Cardiac septum (tissue), 1 donor: Measurements from ENCODE around the gene STX8. TPM values are rescaled to one million over a fixed set of nuclear protein-coding genes. Genes with fewer than 3 reads are reported as not detected.
"Not testable (repeated sequence)": the region's sequence is repeated elsewhere in the genome, so short reads cannot be mapped to it uniquely, and the experiment has no call there.

ENCODE experiments used
- DNase-seq: peaks from one replicate; pipeline ENCODE4 v3.0.0-alpha.2; 2020; ENCODE audit warnings: low spot score
- intact Hi-C: fragments of 100-400 bp; cut with DNase I; formaldehyde crosslinking; loops from one replicate; pipeline ENCODE4 v1.14.0; 2022
- total RNA-seq: library from RNA; stranded (reverse); fragmentation: NEBNext Ultra II Directional; extraction: Animal tissue kit (Norgen Biotek cat#: 25700); gene quantifications from one replicate; pipeline ENCODE4 v1.2.1, GENCODE V29; 2021
- donor health status: DM: no; HTN: no; CAD: no.

The STX8 gene
- total RNA-seq, 1 donor from 2014 or later: 53.0 TPM

DNA sequence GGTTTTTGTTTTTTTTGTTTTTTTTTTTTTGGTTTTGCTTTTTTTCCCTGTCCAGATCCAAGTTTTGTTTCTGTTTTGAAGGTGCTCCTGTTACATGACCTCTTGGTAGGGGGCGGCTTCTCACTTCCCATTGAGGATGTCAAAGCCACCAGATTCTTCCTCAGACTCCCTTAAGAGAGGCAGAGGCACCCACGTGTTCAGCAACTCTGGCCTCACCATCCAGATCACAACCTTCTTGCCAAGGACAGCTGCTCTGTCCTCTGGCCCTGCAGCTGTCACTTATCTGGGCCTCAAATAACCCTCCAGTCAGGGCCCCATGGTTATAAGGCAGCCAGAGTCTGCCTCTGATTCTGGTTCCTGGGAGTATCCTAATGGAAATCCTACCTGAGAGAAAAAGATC lies 208.5 kb downstream of the STX8 start:
- DNase-seq: no peak
- intact Hi-C loops: no loop called here

DNA sequence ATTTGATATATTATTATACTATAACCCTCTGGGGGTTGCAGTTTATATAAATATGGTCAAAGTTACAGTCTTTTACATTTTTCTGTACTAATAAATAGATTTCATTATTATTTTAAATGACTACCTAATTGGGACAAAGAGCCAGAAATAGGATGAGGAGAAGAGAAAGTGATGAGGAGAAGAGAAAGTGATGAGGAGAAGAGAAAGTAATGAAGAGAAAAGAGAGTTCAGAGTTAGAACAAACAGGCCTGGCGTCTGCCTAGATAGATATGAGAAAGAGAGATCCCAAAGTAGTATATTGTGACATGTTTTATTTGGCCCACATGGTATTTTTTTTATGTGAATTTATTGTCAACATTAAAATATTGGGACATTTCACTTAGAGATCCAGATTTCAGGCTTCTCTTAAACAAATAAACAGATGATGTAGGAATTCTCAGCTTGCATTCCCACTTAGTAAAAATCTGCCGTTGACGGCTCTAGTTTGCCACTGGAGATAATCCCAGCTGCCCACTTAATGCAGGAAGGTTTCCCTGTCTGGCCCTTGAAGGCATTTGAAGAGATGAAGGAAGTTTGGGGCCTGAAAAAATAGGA lies 210.7 kb downstream of the STX8 start:
- intact Hi-C loops: no loop called here
- no peak for DNase-seq

DNA sequence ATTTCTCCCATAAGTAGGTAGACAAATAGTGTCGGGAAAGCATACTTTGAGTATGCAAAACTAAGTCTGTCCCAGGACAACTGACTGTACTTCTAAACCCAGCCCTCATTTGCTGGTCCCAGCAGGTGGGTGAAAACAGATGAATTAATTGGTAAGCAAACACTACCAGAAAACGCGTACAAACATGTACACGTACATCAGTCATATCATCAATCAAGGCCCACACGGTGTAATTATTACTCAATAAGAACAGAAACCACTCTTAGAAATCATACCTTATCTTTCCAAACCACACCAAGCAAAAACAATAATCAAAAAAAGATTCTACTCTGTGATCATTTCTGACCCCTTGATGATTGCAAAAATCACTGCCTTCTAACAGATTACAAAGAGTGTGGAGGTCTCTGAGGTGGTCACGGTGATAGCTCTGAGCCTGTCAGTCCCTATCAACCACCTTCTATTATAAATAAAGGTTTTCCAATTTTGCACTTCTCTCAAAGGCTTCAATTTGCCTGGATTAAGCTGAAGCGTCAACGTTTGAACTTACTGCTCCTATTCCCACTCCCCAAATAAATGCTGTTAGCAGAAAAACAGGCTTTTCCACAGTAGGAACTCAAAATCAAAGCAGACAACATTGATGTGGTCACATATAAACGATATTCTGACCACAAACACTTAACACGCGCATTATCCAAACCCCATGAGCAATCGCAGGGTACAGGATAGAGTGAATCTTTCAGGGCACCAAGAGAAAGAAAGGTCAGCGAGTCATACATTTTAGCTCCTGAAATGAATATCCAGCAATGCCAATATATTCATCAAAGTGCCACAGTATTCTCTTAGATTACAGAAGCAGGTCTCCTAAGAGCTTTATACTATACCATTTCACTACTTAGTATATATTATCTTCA lies 211.9 kb downstream of the STX8 start:
- intact Hi-C loops: no loop called here
- no peak for DNase-seq

DNA sequence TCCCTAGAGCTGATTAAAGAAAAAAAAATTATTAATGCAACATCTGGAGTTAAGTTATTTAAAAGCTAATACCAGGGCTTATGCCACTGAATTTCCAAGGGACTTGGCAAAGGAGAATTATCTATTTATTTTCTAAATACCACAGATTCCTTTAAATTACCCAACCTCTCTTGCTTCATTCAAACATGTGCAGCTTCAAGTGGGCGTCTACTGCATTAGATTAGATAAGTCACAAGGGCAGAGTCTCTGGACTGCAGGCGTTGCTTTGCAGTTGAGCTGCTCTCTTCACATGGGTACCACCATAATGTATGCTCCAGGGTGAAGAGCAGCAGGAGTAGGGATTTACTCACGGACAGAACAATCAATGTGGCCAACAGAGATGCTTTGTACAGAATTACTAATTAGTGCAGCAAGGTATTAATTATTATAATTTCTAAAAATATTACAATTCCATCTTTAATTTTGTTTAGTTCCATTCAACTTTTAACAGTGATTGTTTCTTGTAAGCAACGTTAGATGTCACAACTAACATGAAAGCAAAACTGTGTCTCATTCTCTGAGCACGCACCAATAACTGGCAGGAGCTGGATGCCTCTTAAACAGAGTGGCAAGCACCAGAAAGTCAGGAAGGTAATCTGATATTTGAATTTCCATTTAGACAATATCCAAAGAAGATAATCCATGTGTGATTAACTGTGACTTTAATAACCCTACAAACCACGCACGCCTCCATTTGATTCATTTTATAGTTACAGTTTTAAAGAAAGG lies 214.2 kb downstream of the STX8 start:
- no peak for DNase-seq
- intact Hi-C loops: no loop called here

DNA sequence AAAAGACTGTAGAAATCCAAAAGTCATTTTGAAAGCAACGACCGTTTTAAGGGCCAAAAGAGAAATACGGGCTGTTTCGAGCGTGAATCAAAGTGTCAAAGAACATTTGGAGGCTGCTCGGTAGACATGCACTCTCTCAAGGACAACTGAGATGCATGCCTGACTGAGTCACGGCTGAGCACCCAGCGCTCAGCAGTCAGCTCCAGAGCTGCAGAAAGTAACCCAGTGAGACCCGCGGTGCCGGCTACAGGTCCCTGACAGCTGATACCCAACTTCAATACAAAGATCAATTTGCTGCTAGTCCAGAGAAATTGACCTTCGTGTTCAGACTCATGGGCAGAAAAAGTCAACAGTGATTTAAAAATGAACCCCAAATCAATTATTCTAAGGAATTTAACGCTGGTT lies 214.9 kb downstream of the STX8 start:
- DNase-seq: no peak
- intact Hi-C loops: no loop called here

DNA sequence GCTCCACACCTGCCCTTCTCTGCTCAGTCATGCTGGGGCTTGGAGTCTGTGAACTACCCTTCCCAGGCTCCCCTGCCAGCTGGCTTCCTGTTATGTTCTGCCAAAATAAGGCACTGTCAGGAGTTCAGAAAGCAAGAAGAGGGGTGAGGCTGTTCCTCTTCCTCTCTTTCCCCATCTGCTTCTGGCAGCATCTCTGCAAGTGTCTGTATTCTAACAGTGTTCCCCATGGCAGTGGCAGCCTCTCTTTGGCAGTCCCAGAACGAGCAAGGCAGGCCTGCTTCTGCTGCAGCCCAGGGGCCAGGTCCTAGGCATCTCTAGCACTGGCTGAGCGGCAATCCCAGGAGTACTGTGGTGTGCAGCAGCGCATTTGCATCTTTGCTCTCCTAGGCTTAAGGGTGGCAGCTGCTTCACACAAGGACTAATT lies 219.1 kb downstream of the STX8 start:
- intact Hi-C loops: no loop called here
- no peak for DNase-seq

DNA sequence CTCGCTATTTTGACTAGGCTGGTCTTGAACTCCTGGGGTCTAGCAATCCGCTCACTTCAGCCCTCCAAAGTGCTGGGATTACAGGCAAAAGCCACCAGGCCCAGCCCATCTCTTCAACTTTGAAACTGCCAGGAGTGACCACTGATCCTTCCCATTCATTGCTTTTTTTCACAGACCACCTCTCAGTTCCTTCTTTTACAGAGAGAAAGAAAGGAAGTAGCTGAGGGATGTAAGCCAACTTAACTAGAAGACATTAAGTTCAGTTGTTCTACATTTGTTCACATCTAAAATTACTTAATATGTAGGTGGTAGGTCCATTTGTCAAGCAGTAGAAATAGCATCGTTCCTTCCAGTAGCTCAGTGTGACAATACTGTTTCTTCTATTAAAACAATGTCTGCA lies 219.8 kb downstream of the STX8 start:
- no peak for DNase-seq
- intact Hi-C loops: no loop called here

DNA sequence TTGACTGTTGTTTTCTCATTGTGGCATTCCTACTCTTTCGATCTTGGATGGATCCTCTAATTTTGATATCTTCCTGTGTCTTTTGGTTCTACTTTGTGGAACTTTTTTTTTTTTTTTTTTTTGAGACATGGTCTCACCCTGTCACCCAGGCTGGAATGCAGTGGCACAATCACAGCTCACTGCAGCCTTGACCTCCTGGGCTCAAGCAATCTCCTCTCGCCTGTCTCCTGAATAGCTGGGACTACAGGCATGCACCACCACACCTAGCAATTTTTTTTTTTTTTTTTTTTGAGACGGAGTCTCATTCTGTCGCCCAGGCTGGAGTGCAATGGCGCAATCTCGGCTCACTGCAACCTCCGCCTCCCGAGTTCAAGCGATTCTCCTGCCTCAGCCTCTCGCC lies 220.4 kb downstream of the STX8 start:
- intact Hi-C loops, DNase-seq: not testable (repeated sequence)

DNA sequence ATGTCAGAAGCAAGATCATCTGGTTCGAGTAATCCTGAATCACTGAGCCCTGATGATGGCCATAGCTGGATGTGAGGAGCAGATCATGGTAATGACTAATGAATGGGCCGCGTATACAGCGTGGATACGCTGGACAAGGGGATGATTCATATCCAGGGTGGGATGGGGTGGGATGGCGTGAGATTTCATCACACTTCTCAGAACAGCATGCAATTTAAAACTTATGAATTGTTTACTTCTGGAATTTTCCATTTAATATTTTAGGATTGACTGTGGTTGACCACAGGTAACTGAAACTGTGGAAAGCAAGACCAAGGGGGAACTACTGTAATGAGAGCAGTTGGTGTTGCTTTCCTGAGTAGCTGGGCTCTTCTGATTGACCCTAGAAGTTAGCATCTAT lies 225.5 kb downstream of the STX8 start:
- intact Hi-C loops: no loop called here
- no peak for DNase-seq

DNA sequence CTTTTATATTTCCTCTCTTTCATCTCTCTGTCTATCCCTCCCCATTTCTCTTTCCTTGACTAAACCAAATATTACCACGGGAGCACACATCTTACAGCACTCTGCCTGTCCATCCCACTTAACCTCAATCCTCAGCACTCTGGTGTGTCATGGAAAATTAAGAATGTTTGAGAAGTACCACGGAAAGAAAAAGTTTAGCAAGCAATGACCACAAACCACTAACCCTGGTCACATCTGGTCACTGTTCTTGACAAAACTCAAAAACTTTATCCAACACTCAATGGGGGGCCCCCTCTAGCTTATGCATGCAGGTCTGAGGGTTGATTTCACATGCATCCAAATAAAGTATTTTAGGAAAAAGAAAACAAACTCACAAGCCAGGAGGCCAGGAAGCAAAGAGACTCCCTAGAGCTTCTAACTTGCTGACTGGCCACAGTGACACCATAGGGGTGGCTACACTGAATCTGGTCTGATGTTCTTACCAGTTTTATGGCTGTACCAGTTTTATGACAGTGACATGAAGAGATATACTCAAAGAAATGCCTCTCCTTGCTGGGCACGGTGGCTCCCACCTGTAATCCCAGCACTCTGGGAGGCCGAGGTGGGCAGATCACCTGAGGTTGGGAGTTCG lies 229.2 kb downstream of the STX8 start:
- DNase-seq: no peak
- intact Hi-C loops: no loop called here

DNA sequence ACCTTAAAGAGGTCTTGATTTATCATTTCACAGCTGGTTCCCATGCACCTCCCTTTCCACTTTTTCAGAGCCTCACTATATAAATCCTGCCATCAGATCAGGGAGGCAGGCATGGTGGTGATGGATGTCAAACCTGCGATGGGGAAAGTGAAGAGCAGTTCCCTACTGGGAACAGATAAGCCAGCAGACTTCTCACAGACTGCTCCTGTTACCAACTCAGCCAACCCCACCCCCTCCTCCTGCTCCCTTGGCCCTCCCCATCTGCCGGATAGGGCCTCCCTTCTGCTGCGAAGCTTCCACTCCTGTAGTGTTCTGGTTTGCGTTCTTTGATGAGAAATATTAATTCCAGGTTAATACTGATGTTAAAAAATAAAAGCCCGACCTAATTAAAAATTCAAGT lies 232.1 kb downstream of the STX8 start:
- intact Hi-C loops: no loop called here
- DNase-seq: no peak

DNA sequence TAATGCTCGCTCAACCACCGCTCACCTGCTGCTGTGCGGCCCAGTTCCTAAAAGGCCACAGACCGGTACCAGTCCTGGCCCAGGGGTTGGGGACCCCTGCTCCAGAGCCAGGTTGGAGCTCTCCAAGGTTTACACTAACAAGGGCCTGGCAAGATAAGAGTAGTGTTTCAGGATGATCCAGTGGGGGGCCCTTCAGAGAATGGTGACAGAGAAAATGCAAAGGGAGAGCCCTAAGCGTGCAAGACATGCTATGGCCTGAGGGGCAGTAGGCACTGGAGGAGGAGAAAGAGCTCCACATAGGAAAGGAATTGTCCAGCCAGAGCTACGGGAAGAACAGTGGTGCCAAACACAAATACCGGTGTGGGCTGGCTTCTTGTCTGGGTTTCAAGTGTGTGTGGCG lies 233.4 kb downstream of the STX8 start:
- DNase-seq: no peak
- intact Hi-C loops: no loop called here

DNA sequence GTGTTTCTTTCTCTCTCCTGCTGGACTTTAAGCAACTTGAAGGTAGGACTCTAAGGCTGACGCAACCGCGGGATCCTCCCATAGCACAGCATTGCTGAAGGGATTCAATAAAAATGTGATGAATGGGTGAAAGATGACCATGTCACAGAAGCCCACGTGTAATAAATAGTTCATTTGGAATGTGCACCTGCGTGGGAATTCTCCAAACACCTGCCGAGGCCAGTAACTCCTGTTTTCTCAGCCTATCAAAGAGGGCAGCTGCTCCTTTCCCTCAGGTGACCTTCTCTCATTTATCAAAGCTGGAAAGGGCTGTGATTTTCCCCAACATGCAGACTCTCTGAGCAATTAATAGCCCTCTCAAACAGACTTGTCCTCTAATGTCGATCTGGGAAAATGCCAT lies 235.7 kb downstream of the STX8 start:
- intact Hi-C loops: no loop called here

DNA sequence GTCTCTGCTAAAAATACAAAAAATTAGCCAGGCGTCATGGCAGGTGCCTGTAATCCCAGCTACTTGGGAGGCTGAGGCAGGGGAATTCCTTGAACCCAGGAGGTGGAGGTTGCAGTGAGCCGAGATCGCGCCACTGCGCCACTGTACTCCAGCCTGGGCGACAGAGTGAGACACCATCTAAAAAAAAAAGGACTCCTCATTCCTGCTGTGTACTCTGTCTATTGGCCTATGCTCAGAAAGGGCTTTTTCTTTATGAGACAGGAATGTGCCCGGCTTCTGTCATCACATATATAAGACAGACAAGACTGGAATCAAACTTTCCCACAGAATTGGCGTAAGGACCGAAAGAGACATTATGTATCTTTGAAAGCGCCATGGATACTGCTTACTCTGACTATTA lies 236.1 kb downstream of the STX8 start:
- DNase-seq, intact Hi-C loops: not testable (repeated sequence)

More for the DNA sequence above, 235.7 kb downstream of the STX8 start:
- no peak for DNase-seq

DNA sequence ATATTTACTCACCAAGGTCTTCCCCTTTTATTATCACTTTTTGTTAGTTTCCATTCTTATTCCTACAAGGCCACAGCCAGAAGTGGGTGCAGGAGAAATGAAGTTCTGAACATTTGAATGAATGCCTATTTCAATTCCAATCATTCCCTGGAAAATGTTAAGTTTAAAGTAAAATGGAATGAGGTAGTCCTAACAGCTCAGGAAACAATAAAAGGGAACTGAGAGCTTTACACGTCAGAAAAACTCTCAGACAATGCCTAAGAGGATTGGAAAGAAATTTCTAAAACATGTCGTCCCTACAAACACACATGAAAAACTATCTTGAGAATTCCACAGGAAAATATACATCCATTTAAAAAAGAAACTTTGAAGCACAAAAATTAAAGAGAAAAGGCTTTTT lies 238.8 kb downstream of the STX8 start:
- DNase-seq: no peak
- intact Hi-C loops: no loop called here

DNA sequence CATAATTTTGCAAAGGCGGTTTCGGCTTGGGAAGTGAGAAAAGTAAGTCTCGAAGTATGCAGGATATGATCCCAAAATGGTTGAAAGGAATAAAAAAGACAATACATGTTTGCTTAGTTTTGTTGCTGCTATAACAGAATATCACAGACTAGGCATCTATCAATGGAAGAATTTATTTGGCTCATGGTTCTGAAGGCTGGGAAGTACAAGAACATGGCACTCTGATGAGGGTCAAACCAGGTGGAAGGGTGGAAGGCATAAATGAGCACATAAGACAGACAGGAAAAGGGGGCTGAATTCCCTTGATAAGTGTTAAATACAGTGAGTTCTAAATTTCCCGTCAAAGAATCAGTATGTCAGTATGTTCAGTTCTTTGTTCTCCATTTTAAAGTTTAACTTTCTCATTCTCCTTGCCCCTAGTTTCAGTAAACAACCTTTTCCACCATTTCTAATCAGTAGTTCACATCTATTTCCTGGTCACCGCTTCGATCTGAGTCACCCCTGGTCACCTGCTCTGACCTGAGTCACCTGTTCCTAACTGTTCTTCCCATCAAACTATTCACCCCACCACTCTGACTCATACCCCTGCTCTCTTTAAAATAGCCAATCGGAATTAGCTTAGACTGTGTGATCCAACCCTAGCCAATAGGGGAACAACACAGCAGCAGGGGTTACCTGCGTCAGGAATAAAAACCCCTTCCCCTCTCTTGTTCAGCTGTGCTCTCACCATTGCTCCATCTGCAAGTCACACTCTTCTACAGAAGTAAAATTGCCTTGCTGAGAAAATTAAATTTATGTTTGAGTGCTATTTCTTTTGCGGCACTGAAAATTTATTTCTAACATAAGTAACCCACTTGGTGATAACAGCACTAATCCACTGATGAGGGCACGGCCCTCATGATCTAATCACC lies 240.8 kb downstream of the STX8 start:
- intact Hi-C loops: no loop called here
- DNase-seq: no peak

DNA sequence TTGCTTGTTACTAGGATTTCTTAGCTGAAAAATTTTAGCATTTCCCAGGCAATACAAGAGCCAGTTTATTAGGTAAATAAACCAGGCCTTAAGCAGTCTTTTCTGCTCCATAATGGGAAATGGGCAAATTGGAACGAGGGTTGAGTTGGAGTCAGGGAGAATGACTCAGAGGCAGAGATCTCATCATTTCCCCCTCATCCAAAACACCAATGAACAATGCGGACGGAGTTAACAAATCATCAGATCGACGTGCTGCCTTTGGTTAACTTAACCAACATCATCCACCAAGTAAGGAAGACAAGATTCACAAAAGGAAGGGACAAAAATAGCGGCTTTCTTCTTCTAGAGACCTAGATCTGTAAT lies 243.5 kb downstream of the STX8 start:
- DNase-seq: no peak
- intact Hi-C loops: no loop called here

DNA sequence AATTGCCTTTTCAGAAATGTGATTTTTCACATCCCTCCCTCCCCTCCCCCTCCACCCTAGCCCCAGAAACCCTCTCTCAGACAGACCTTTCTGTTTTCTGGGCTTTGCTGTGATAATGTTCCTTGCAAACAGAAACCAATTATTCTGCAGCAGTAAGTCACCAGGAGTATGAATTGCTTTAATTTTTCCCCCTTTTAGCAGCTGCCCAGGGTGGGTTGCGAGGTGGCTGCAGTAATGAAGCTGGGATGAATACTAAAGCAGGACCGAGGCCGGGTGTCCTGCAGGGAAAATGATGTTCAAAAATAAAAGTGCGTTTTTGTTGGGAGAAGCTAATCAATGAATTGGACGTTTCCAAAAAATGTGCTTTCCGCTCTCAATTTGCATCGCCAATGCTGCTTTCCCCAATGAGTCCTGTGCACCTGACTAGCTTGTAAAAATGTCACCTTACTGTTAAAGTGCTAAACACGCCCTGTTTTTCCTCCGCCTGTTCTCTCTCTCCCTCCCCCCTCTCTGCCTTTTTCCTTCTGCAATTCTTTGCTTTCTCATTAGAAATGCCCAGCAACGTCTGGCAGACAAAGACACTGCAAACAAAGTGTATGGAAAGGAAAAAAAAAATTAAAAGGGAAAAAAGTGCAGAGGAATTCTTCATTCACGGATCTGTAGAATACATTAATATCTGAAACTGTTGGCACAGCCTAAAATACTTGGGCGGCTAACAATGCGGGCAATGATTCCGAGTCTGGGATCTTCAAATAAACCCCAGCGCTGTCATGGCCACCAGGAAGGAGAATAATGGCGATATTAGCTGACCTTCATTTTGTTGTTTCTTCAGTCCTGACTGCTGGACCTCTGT lies 244.1 kb downstream of the STX8 start:
- DNase-seq: no peak
- intact Hi-C loops: no loop called here
